ENCODE measurements around the gene CD200.

GRCh38 chr3:112381673-112382542 is 49.0 kb downstream of the CD200 start:
- TF ChIP-seq GATA2 (IDR thresholded peaks at IDR 0.05; ENCODE audit: low read depth, low read length) = no peak
- TF ChIP-seq GATA3 (IDR thresholded peaks at IDR 0.05; ENCODE audit: low read depth, low read length) = no peak
